T-cell (primary cell): Measurements from ENCODE around the gene CCT3. TPM values are rescaled to one million over a fixed set of nuclear protein-coding genes. Genes with fewer than 3 reads are reported as not detected.

Source experiments
- ATAC-seq, 4 experiments: fragments of 200-7000 bp in 3 of 4; fragments of 150-1000 bp in 1 of 4; cut with Tn5 transposase; replicated peaks in 1 of 4; 1 replicate in 3 of 4; 2 replicates in 1 of 4; pipeline ENCODE4 v1.10.0; 2021; ENCODE audit warnings: moderate library complexity in 3 of 4, mild to moderate bottlenecking in 2 of 4, moderate number of reproducible peaks in 1 of 4
- CTCF ChIA-PET, 2 donors: fragments of 300-600 bp; sonication (Branson Sonifier 250); formaldehyde crosslinking; loops; one replicate each; lab custom pipeline; 2022; ENCODE audit warnings: antibody characterized with exemption in 2 of 2; lab: Charles Lee
- POLR2A ChIA-PET, 2 donors: fragments of 300-600 bp; sonication (Branson Sonifier 250); formaldehyde crosslinking; loops; one replicate each; lab custom pipeline; 2022; ENCODE audit warnings: antibody characterized with exemption in 2 of 2; lab: Charles Lee
- DNase-seq, 35 experiments: peaks; one replicate each; pipeline versions ENCODE4 v3.0.0 to v3.0.0-alpha.2; 2013 to 2023
- H3K27ac ChIP-seq: one replicate; pipeline ENCODE4 v1.5.1; 2013; ENCODE audit warnings: low read length
- H3K27me3 ChIP-seq, 2 experiments: replicated peaks in 1 of 2; 1 replicate in 1 of 2; 2 replicates in 1 of 2; pipeline versions ENCODE4 v1.6.1 to v1.7.0; 2013; ENCODE audit warnings: low read length in 1 of 2, mixed read lengths in 1 of 2; ENCODE audit not compliant: control insufficient read depth in 2 of 2, insufficient read depth in 2 of 2; ENCODE audit errors: extremely low read depth in 1 of 2
- H3K36me3 ChIP-seq, 2 donors: 1 replicate in 1 of 2; 2 replicates in 1 of 2; pipeline versions ENCODE4 v1.6.1 to v1.7.0; 2013; ENCODE audit warnings: low read length in 1 of 2; ENCODE audit not compliant: control insufficient read depth in 2 of 2, insufficient read depth in 1 of 2; ENCODE audit errors: extremely low read depth in 1 of 2
- H3K4me1 ChIP-seq, 2 experiments: 1 replicate in 1 of 2; 2 replicates in 1 of 2; pipeline versions ENCODE4 v1.6.1 to v1.7.0; 2013; ENCODE audit warnings: low read length in 2 of 2, mixed read lengths in 1 of 2; ENCODE audit not compliant: insufficient read depth in 2 of 2, control insufficient read depth in 1 of 2; ENCODE audit errors: extremely low read depth in 1 of 2
- H3K4me3 ChIP-seq, 2 donors: 1 replicate in 1 of 2; 2 replicates in 1 of 2; pipeline versions ENCODE4 v1.5.1 to v1.7.0; 2013; ENCODE audit warnings: mild to moderate bottlenecking in 2 of 2, low read length in 1 of 2, moderate library complexity in 1 of 2; ENCODE audit not compliant: control insufficient read depth in 1 of 2; ENCODE audit errors: extremely low read depth in 1 of 2
- H3K9me3 ChIP-seq: 2 replicates; pipeline ENCODE4 v1.7.0; 2013
- H3K27ac Mint-ChIP-seq, 2 donors: one replicate each; pipeline ENCODE4 v1.8.0; 2020 to 2021; ENCODE audit warnings: mild to moderate bottlenecking in 2 of 2, mixed read lengths in 2 of 2
- H3K27me3 Mint-ChIP-seq, 2 donors: one replicate each; pipeline ENCODE4 v1.8.0; 2021 to 2022; ENCODE audit warnings: mixed read lengths in 2 of 2
- H3K36me3 Mint-ChIP-seq: one replicate; pipeline ENCODE4 v1.8.0; 2021; ENCODE audit warnings: mixed read lengths
- H3K4me1 Mint-ChIP-seq, 3 donors: one replicate each; pipeline ENCODE4 v1.8.0; 2020 to 2022; ENCODE audit warnings: mixed read lengths in 3 of 3, mild to moderate bottlenecking in 1 of 3
- H3K4me3 Mint-ChIP-seq, 3 donors: one replicate each; pipeline ENCODE4 v1.8.0; 2020 to 2022; ENCODE audit warnings: mild to moderate bottlenecking in 3 of 3, mixed read lengths in 3 of 3, moderate library complexity in 3 of 3
- H3K9me3 Mint-ChIP-seq, 3 donors: one replicate each; pipeline ENCODE4 v1.8.0; 2020 to 2022; ENCODE audit warnings: mixed read lengths in 3 of 3
- WGBS: methylation state at CpG from one replicate; pipeline ENCODE4 v1.1.5; 2013; ENCODE audit warnings: missing lambda C conversion rate; ENCODE audit not compliant: insufficient coverage; 5-methylcytosine and 5-hydroxymethylcytosine counted together
- total RNA-seq, 35 experiments: library from RNA in 6 of 35; stranded (reverse) in 6 of 35; fragments of 120-200 nt in 1 of 35; gene quantifications; one replicate each; pipeline versions ENCODE4 v1.2.1 to v1.2.4 and lab custom pipeline; 2013 to 2026

CCT3 gene
- total RNA-seq, 5 donors from 2014 or later (not counting 1 experiment from before 2014, with no cell fraction given), result 87.2 to 138 (median 124) TPM

DNA sequence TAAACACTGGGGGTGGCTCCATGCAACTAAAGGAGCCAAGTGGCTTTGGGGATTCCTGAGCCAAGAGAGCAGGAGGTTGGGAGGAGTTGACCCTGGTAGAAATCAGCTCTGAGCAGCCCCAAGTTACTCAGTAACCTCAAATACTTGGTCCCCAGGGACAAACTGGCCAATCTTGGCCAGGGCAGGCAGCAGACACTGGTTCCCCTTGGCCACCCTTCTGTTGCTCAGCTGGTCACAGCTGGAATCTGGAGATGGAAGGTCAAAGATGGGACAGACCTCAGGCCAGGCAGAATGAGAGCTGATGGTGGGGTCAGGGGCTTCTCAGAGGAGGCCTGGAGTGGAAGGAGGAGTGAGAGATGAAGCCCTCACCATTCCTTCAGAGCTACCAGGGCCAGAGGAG, 27.7 kb upstream of the CCT3 start:
- peaks cover 34 to 51% of the 10 kb centered on the region in 2 donors for H3K27me3 Mint-ChIP-seq
- no peak overlapping the region for H3K4me3 Mint-ChIP-seq
- peaks cover 0 to 10% of the 10 kb centered on the region in 2 experiments for H3K4me1 ChIP-seq
- no peaks in the 10 kb centered on the region for H3K36me3 ChIP-seq
- H3K27me3 ChIP-seq, result peaks cover 9 to 63% of the 10 kb centered on the region in 2 experiments
- no peak for ATAC-seq
- no peaks in the 10 kb centered on the region for H3K9me3 ChIP-seq
- no peak overlapping the region for H3K27ac ChIP-seq
- H3K9me3 Mint-ChIP-seq, result no peaks in the 10 kb centered on the region
- ChIA-PET POLR2A (no interaction called here), CTCF (no interaction called here)
- H3K4me1 Mint-ChIP-seq, result peaks cover 0 to 4% (median 4%) of the 10 kb centered on the region in 3 donors
- no peak overlapping the region for H3K27ac Mint-ChIP-seq
- no peaks in the 10 kb centered on the region for H3K36me3 Mint-ChIP-seq
- DNase-seq, result no peak
- no peak overlapping the region for H3K4me3 ChIP-seq

DNA sequence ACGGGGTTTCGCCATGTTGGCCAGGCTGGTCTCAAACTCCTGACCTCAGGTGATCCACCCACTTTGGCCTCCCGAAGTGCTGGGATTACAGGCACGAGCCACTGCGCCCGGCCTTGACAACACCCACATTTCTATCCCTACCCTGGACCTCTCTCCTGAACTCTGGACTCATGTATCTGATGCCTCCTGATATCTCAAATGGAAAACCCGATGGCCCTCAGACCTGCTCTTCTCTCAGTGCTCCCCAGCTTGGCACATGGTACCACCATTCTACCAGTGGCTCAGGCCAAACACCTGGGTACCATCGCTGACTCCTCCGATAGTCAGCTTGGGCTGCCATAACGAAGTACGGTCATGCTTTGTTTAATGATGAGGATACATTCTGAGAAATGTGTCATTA, 22.4 kb upstream of the CCT3 start:
- ATAC-seq (no peak), DNase-seq (no peak)
- Histone ChIP-seq H3K27me3 (peaks cover 3 to 38% of the 10 kb centered on the region in 2 experiments), H3K4me1 (peaks cover 0 to 8% of the 10 kb centered on the region in 2 experiments), H3K27ac (no peak overlapping the region), H3K4me3 (no peak overlapping the region), H3K9me3 (no peaks in the 10 kb centered on the region), H3K36me3 (no peaks in the 10 kb centered on the region)
- CTCF ChIA-PET, result no interaction called here
- H3K9me3 Mint-ChIP-seq, result no peaks in the 10 kb centered on the region
- H3K4me1 Mint-ChIP-seq, result peaks cover 4 to 10% (median 6%) of the 10 kb centered on the region in 3 donors
- 90% methylated on average over 6 of the region's 11 CpGs for WGBS
- H3K36me3 Mint-ChIP-seq, result no peaks in the 10 kb centered on the region
- H3K4me3 Mint-ChIP-seq, result no peak overlapping the region
- POLR2A ChIA-PET, result no interaction called here
- peaks cover 35 to 57% of the 10 kb centered on the region in 2 donors for H3K27me3 Mint-ChIP-seq
- H3K27ac Mint-ChIP-seq, result peak overlapping the region in 1 of 2 donors; percentile 46

DNA sequence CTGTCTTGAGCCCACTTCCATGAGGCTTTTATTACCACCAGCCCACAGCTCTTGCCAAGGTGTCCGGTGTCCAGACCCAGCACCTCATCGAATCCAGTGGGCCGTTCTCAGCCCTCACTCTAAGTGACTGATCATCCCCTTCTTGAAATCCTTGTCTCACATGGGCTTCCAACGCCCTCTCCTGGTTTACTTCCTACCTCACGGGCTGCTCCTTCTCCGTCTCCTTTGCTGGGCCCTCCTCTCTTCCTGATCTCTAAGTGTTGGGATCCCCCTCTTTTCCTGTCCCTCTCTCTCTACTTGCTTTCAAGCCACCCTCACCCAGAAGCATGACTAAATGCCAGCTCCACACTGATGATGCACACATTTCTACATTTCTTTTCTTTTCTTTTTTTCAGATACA, 21.9 kb upstream of the CCT3 start:
- H3K27ac Mint-ChIP-seq, result no peak overlapping the region
- peaks cover 4 to 10% (median 6%) of the 10 kb centered on the region in 3 donors for H3K4me1 Mint-ChIP-seq
- POLR2A ChIA-PET, result no interaction called here
- peaks cover 30 to 54% of the 10 kb centered on the region in 2 donors for H3K27me3 Mint-ChIP-seq
- no peaks in the 10 kb centered on the region for H3K9me3 Mint-ChIP-seq
- Histone ChIP-seq H3K4me3 (no peak overlapping the region), H3K27ac (no peak overlapping the region), H3K36me3 (no peaks in the 10 kb centered on the region), H3K27me3 (peaks cover 3 to 39% of the 10 kb centered on the region in 2 experiments), H3K9me3 (no peaks in the 10 kb centered on the region), H3K4me1 (peaks cover 0 to 8% of the 10 kb centered on the region in 2 experiments)
- CTCF ChIA-PET, result interaction anchor here in 1 of 2 donors (0.6 to 0.7 kb wide), 2 partner anchors 14 to 461 kb away, joined by 3 to 4 read pairs; no protein-coding TSS in a partner anchor
- DNase-seq (no peak), ATAC-seq (no peak)
- no peaks in the 10 kb centered on the region for H3K36me3 Mint-ChIP-seq
- H3K4me3 Mint-ChIP-seq, result no peak overlapping the region
- WGBS, result 59% methylated on average over 6 of the region's 6 CpGs

DNA sequence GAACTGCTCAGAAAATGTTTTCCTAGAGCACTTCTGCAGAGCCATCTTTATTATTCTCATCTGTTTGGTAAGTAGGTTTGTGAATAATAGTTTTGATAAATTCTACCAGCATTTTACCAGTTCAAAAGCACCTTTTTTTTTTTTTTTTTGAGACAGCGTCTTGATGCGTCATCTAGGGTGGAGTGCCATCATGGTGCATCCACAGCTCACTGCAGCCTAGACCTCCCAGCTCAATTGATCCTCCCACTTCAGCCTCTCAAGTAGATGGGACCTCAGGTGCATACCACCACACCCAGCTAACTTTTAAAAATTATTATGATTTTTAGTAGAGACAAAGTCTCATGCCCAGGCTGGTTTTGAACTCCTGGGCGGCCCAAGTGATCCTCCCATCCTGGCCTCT, 21.2 kb upstream of the CCT3 start:
- ATAC-seq, result no peak
- Mint-ChIP-seq H3K4me1 (peaks cover 4 to 10% (median 6%) of the 10 kb centered on the region in 3 donors), H3K27ac (no peak overlapping the region), H3K36me3 (no peaks in the 10 kb centered on the region), H3K27me3 (peaks cover 28 to 50% of the 10 kb centered on the region in 2 donors), H3K9me3 (no peaks in the 10 kb centered on the region), H3K4me3 (no peak overlapping the region)
- Histone ChIP-seq H3K4me3 (no peak overlapping the region), H3K27me3 (peaks cover 0 to 34% of the 10 kb centered on the region in 2 experiments), H3K9me3 (no peaks in the 10 kb centered on the region), H3K36me3 (no peaks in the 10 kb centered on the region), H3K27ac (no peak overlapping the region), H3K4me1 (peaks cover 0 to 8% of the 10 kb centered on the region in 2 experiments)
- POLR2A ChIA-PET, result no interaction called here
- CTCF ChIA-PET, result interaction anchor here in 1 of 2 donors (0.7 to 1.2 kb wide), 2 partner anchors 26 to 460 kb away, joined by 3 read pairs; no protein-coding TSS in a partner anchor
- WGBS, result 100% methylated on average over 1 of the region's 3 CpGs
- DNase-seq, result no peak

DNA sequence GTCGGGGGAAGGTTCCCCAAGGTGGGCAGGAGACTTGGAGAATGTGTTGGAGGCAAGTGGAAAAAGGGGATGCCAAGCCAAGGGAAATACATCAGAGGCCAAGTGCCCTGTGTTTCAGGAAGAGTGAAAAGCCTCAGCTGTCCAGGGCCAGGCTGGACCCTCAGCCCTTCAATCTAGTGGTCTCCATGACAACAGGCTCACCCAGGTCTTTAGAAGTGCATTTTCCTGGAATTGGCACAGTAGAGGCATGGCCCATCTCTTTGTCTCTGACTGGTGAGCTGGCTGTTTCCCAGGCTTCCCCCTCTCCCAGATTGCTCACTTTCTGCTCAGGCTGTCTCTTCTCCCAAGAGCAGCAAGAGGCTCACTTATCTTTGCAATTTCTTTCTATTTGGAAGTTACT, 20.5 kb upstream of the CCT3 start:
- no peak for ATAC-seq
- WGBS, result 83% methylated on average over 1 of the region's 1 CpG
- no peaks in the 10 kb centered on the region for H3K36me3 Mint-ChIP-seq

DNA sequence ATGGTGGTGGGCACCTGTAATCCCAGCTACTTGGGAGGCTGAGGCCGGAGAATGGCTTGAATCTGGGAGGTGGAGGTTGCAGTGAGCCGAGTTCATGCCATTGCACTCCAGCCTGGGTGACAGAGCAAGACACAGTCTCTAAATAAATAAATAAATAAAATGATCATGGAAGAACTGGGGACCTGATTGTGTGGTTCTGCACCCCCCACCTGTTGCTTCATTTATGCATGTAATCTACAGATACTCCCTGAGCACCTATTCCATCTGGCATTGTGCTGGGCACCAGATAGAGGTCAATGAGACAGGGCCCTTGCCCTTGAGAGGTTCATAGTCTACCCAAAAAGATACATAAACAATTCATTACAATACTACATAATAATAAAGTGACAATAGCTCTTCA, 19.9 kb upstream of the CCT3 start:
- Mint-ChIP-seq H3K9me3 (no peaks in the 10 kb centered on the region), H3K4me1 (peaks cover 4 to 10% (median 6%) of the 10 kb centered on the region in 3 donors), H3K4me3 (no peak overlapping the region), H3K27me3 (peaks cover 30 to 43% of the 10 kb centered on the region in 2 donors), H3K27ac (no peak overlapping the region), H3K36me3 (no peaks in the 10 kb centered on the region)
- H3K36me3 ChIP-seq, result no peaks in the 10 kb centered on the region
- POLR2A ChIA-PET, result interaction anchor here in 1 of 2 donors (0.7 kb wide), 1 partner anchor 13 kb away, joined by 3 read pairs; no protein-coding TSS in a partner anchor
- H3K9me3 ChIP-seq, result no peaks in the 10 kb centered on the region
- peaks cover 0 to 8% of the 10 kb centered on the region in 2 experiments for H3K4me1 ChIP-seq
- ATAC-seq, result no peak
- no peak overlapping the region for H3K4me3 ChIP-seq
- no peak overlapping the region for H3K27ac ChIP-seq
- CTCF ChIA-PET, result interaction anchor here in 1 of 2 donors (0.6 to 1.2 kb wide), 2 partner anchors 28 to 63 kb away, joined by 3 to 4 read pairs; partner anchors contain the start of gene GLMP
- no peak for DNase-seq
- no CpG with 5 or more reads among the region's 2 CpGs for WGBS
- peaks cover 0 to 33% of the 10 kb centered on the region in 2 experiments for H3K27me3 ChIP-seq

More for the DNA sequence above, 20.5 kb upstream of the CCT3 start:
- Histone ChIP-seq H3K4me3 (no peak overlapping the region), H3K36me3 (no peaks in the 10 kb centered on the region), H3K27ac (no peak overlapping the region), H3K4me1 (peaks cover 0 to 8% of the 10 kb centered on the region in 2 experiments), H3K27me3 (peaks cover 0 to 33% of the 10 kb centered on the region in 2 experiments), H3K9me3 (no peaks in the 10 kb centered on the region)
- ChIA-PET CTCF (interaction anchor here in 1 of 2 donors (0.6 to 1.2 kb wide), 2 partner anchors 27 to 63 kb away, joined by 3 to 4 read pairs; partner anchors contain the start of gene GLMP), POLR2A (interaction anchor here in 1 of 2 donors (0.7 kb wide), 1 partner anchor 12 kb away, joined by 3 read pairs; no protein-coding TSS in a partner anchor)
- Mint-ChIP-seq H3K27me3 (peaks cover 30 to 45% of the 10 kb centered on the region in 2 donors), H3K9me3 (no peaks in the 10 kb centered on the region), H3K27ac (no peak overlapping the region), H3K4me1 (peaks cover 4 to 10% (median 6%) of the 10 kb centered on the region in 3 donors), H3K4me3 (no peak overlapping the region)
- DNase-seq, result no peak
